WI38 (cell line): ENCODE results near the gene LBP.

Experiments
- H3K4me3 ChIP-seq: 2 replicates; pipeline ENCODE4 v1.5.1; 2011; ENCODE audit warnings: low read depth, mild to moderate bottlenecking, control low read depth, low read length
- CTCF ChIP-seq: IDR thresholded peaks from 2 replicates; pipeline ENCODE4 v1.5.1; 2012; ENCODE audit warnings: low read depth, mild to moderate bottlenecking, control low read depth, low read length

The LBP gene

GRCh38 chr20:38350879-38351775, 4.8 kb downstream of the LBP start:
- no peak for TF ChIP-seq CTCF
- H3K4me3 ChIP-seq, result no peak overlapping the region

GRCh38 chr20:38353316-38353715, 7.0 kb downstream of the LBP start:
- H3K4me3 ChIP-seq, result no peak overlapping the region
- TF ChIP-seq CTCF, result no peak

- H3K4me3 ChIP-seq, result no peak overlapping the region
- no peak for TF ChIP-seq CTCF
Measured at GRCh38 chr20:38354227-38354626, 7.9 kb downstream of the LBP start.

- no peak overlapping the region for H3K4me3 ChIP-seq
- TF ChIP-seq CTCF, result no peak
Measured at GRCh38 chr20:38355161-38356012, 9.1 kb downstream of the LBP start.

GRCh38 chr20:38357653-38358207, 11.4 kb downstream of the LBP start:
- H3K4me3 ChIP-seq, result no peak overlapping the region

GRCh38 chr20:38358556-38358955, 12.3 kb downstream of the LBP start:
- no peak for TF ChIP-seq CTCF
- no peak overlapping the region for H3K4me3 ChIP-seq

More at GRCh38 chr20:38357653-38358207, 11.4 kb downstream of the LBP start:
- no peak for TF ChIP-seq CTCF
